Stimulated activated CD4-positive, alpha-beta T cell treated with anti-CD3 and anti-CD28 coated beads, Interleukin-12 subunit alpha, Interleukin-12 subunit beta, amount 100 ng/mL, for 4 hours (primary cell): ENCODE measurements around the gene CFAP119.
"Not testable (repeated sequence)": the region's sequence is repeated elsewhere in the genome, so short reads cannot be mapped to it uniquely, and the experiment has no call there.

Experiments used
- DNase-seq: peaks from one replicate; pipeline ENCODE4 v3.0.0-alpha.2; 2020

CFAP119 gene

DNA sequence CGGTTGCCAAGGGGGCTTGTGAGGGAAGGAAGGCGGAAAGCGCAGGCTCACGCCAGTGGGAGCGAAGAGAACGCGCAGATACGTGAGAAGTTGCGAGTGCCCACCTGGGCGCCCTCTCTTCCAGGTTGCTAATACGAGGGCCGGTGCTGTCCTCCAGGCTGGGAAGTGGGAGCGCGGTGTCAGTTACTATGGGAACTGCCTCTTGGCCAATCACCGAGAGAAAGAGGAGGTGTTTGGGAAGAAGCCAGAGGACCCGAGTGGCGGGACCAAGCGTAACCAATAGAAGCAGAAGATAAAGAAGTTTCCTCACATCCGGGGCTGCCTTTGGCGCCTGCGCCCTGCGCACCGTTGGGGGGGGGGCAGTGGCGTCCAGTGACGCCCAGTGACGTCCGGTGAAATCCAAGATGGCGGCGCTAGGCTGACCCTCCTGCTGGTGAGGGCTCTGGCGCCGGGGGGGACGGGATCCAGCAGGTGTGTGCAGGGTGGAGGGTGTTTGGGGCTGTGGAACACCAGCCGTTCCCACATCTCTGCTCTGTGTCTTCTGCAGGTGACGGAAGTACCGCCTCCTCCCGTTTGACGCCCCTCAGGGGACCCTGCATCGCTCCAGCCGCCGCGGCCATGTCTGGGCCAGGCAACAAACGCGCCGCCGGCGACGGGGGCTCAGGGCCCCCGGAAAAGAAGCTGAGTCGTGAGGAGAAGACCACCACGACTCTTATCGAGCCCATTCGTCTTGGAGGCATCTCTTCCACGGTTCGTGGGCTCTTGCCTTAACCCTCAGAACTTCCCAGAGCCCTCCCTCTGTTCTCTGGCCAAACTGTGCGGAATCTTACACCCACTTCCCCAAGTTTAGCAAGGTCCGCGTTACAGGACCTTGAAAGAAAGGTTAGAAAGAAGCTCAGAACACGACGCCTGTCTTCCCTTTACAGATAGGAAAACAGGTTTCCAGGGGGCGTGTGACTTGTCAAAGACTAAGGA lies at the start of gene CFAP119, which contains the start of gene RNF40:
Gene CFAP119 (minus strand): TSS at position 135 of the 975 bp plus-strand sequence. CDS start 314 bp downstream, outside the sequence.
Gene RNF40 (plus strand): TSS at position 395 of the 975 bp plus-strand sequence. CDS start 224 bp downstream, at position 619.
- DNase-seq: peak; percentile 80

DNA sequence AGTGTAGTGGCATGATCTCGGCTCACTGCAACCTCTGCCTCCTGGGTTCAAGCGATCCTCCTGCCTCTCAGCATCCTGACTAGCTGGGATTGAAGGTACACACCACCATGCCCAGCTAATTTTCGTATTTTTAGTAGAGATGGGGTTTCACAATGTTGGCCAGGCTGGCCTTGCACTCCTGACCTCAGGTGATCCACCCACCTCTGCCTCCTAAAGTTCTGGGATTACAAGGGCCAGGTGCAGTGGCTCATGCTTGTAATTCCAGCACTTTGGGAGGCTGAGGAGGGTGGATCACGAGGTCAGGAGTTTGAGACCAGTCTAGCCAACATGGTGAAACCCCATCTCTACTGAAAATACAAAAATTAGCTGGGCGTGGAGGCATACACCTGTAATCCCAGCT lies 47.8 kb upstream of the CFAP119 start:
- DNase-seq: not testable (repeated sequence)

DNA sequence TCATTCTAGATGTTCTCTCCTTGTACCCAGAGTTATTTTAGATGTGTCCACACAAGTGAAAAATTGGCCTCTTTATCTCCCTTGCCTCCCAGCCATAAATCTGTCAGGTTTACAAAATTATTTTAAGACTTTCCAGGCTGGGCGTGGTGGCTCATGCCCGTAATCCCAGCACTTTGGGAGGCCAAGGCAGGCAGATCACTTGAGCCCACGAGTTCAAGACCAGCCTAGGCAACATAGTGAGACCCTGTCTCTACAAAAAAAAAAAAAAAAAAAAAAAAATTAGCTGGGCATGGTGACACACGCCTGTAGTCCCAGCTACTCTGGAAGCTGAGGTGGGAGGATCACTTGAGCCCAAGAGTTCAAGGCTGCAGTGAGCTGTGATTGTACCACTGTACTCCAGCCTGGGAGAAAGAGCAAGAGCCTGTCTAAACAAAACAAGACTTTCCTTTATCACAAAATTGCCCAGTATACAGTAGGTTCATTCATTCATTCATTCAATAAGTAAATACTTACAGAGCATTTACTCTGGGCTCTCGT lies 47.1 kb upstream of the CFAP119 start:
- not testable (repeated sequence) for DNase-seq

DNA sequence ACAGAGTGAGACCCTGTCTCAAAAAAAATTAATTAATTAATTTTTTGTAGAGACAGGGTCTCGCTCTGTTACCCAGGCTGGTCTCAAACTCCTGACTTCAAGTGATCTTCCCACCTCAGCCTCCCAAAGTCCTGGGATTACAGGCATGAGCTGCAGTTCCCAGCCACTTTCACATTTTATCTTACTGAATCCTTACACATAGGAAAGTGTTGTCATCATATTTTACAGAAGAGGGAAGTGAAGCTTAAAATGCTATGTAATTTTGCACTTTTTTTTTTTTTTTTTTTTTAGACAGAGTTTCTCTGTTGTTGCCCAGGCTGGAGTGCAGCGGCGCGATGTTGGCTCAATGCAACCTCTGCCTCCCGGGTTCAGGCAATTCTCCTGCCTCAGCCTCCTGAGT lies 46.3 kb upstream of the CFAP119 start:
- DNase-seq: no peak

DNA sequence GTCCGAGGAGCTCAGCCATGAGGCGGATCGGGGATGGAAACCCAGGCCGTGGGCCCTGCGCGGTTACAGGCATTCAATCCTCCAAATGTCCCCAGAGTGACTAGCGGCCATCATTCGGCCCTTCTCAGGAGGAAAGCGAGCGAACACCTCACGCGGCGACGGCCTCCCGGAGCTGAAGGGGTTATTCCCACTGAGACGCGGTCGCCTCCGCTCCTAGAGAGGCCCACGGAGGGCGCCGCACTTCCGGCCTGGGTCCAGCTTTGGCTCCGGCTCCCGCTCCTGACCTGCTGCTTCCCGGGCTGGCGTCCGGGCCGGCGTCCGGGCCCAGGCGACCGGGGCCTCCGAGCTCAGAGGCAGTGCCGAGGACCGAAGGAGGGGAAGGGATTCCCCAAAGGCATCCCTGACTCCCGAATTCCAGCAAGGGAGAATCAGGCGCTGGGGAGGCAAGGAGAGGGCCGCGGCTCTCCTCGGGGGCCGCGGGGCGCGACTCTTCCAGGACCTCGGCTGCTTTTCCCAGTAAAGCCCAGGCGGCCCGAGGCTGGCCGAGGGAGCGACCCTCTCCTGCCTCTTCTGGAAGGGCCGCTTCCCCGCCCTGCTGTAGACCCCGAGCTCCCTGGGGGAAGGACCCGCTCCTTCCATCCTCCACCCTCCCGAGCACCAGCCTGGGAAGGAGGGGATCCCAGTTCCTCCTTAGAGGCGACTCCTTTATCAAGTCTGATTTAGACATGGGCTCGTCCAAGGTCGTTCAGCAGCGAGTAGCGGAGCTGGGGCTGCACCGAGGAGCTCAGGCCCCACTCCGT lies 43.7 kb upstream of the CFAP119 start:
- DNase-seq: peak; percentile 64

DNA sequence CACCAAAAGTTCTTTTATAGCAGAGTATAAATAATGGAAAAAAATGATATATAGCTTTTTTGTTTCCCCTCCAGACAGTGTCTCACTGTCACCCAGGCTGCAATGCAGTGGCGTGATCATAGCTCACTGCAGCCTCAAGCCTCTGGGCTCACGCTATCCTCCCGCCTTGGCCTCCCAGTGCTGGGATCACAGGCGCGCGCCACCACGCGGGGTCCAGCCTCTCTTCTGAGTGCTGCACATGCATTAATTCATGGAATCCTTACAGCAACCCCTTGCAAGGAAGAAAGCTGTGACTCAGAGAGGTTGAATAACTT lies 43.2 kb upstream of the CFAP119 start:
- no peak for DNase-seq

DNA sequence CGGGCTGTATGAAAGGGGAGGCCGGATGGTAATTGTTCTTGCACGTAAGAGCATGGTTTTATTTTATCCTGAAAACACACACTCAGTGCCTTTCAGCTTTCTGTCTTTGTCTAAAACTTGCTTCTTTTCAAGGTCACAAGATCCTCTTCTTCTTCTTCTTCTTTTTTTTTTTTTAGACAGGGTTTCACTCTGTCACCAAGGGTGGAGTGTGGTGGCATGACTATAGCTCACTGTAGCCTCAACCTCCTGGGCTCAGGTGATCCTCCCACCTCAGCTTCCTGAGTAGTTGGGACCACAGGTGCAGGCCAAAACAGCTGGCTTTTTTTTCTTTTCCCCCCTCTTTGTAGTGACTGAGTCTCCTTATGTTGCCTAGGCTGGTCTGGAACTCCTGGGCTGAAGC lies 41.1 kb upstream of the CFAP119 start:
- no peak for DNase-seq

DNA sequence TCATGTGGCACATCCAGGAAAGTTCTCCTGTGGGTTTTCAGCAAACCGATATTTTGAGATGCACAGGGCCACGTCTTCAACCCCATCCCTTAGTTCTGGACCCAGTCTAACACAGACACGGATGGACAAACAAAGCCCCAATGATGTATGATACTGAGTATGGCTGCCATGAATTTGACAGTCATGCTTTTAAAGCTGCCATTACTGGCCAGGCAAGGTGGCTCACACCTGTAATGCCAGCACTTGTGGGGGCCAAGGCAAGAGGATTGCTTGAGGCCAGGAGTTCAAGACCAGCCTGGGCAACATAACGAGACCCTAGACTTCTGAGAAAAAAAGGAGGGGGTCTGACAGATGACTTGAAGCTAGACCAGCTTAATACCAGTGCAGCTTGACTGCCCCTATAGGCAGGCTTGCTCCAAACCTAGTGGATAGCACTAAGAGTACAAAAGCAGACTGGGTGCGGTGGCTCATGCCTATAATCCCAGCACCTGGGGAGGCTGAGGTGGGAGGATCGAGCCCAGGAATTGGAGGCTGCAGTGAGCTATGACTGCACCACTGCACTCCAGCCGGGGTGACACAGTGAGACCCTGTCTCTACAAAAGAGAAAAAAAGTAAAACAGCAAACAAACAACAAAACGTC lies 35.9 kb upstream of the CFAP119 start:
- DNase-seq: no peak

DNA sequence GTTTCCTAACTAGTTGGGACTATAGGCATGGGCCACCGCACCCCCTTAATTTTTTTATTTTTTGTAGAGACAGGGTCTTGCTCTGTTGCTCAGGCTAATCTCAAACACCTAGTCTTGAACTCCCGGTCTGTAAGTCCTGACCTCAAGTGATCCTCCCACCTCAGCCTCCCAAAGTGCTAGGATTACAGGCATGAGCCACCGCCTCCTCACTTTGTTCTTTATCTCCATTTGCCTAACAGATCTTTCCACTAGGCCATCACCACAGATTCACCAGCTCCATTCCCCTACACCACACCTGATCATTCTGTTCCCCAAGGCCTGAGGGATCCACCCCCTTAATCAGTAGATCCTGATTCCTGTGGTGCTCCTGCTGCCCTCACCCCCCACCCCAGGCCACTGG lies 32.8 kb upstream of the CFAP119 start:
- DNase-seq: no peak

DNA sequence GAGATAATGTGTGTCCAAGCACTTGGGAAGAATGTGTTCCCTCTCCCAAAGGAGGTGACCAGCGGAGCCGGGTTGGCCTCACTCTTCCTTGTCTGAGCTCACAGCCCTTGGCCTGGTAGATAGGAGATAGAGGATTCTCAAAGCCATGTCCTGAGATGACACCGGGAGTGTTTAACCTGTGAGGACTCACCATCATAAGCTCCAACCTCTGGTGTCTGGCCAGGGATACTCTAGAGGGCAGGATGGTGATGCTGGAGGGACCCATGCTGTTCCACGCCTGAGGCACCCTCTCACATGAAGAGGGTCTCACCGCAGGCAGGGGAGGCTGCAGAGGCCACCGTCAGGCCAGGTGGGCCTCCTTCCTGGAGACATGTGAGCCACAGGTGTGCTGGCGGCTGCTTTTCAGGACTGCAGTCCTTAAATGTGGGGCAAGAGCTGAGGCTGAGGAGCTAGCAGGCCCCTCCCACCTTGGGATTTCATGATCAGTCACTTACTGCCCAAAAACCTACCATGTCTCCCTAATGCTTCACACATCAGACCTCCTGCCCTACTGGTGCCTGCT lies 31.7 kb upstream of the CFAP119 start:
- DNase-seq: no peak

DNA sequence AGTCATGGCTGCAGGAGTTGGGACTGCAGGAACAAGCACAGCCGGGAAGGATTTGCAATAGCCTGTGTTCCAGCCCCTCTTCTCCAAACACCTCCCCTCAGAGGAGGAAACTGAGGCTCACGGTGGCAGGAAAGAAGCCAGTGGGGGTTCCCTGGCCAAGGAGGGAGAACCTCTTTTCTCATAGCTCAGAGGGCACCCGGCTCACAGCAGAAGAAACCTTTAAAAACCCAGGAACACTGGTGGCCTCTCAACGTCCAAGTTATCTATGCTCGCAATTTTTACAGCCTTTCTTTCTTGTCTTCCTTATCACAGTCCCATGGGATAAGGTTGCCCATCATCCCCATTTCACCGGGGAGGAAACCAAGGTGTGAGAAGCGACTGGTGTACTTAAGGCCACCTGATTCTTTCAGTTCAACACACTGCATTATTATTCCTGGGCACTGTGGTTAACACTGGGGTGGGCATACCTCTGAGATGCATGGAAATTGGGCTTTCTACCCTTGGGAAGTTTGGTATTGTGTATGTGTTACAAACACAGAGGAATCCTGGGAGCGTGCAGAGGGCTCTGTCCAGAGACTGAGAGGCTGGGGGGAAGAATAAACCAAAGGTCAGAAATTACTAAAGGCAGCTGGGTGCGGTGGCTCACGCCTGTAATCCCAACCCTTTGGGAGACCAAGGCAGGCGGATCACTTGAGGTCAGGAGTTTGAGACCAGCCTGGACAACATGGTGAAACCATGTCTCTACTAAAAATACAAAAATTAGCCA lies 25.9 kb upstream of the CFAP119 start:
- no peak for DNase-seq

DNA sequence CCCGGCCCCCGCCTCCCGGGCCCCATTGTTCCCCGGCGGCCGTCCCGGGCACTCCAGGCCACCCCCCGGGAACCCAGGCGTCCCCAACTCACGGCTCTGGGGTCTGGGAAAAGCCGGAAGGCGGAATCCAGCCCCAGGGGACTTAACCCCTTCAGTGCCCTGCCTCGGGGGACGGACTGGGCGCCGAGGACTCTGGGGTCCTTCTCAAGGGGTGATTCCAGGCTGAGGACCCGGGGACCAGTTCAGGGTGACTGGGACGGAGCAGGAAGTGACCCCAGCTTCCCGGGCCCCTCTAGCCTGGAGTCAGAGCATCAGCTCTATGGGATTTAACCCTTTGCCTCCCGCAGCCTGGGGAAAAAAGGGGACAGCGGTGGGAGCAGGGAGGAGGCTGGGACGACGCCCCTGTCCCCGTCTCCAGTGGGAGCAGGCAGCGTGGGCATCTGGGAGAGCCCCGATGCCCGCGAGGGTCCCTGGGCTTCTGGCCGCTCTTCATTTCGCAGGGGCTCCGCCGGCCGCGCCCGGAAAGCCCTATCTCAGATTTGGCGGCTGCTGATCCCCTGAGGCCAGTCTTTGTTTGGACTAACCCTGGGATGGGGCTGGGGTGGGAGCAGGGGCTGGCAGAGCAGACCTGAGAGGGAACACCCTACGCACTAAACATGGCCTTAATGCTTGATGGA lies 25.2 kb upstream of the CFAP119 start, which contains the start of gene ZNF629:
Gene ZNF629 (minus strand): TSS at position 270 of the 677 bp plus-strand sequence. CDS start 2,723 bp downstream, outside the sequence.
- peak; percentile 44 for DNase-seq

DNA sequence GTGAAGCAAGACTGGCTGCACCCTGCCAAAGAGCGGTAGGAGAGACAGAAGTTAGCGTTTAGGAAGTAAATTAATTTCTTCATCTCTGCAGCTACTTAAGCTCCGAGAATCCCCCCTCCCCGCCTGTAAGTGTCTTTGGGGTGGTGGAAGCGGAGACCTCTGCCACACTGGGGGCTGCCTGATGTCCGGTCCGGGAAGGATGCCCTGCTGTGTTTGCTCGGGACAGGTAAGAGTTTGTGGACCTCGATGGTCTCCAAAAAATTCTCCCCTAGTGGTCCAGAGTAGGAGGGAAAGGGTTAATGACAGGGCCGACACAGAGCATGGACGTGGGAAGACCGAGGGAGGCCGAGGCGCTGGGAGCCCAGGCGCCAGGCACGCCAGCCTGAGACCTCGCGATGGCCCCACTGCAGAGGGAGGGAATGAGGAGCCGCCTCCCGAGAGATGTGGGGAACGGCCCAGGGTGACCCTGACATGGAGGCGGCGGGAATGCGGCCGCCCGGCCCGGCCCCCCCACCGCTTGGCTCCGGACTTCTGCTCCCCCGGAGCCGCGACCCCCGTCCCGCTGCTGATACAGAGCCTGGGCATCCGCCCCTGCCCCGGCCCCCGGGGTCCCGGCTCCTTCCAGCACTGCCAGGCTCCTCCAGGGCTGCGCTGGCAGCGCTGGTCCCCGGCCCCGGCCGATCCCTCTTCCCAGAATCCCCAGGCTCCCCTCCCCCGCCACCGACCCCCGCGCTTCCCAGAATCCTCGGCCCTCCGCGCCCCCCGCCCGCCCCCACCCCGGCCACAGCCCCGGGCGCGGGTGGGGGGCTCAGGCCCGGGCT lies 24.5 kb upstream of the CFAP119 start:
- no peak for DNase-seq

DNA sequence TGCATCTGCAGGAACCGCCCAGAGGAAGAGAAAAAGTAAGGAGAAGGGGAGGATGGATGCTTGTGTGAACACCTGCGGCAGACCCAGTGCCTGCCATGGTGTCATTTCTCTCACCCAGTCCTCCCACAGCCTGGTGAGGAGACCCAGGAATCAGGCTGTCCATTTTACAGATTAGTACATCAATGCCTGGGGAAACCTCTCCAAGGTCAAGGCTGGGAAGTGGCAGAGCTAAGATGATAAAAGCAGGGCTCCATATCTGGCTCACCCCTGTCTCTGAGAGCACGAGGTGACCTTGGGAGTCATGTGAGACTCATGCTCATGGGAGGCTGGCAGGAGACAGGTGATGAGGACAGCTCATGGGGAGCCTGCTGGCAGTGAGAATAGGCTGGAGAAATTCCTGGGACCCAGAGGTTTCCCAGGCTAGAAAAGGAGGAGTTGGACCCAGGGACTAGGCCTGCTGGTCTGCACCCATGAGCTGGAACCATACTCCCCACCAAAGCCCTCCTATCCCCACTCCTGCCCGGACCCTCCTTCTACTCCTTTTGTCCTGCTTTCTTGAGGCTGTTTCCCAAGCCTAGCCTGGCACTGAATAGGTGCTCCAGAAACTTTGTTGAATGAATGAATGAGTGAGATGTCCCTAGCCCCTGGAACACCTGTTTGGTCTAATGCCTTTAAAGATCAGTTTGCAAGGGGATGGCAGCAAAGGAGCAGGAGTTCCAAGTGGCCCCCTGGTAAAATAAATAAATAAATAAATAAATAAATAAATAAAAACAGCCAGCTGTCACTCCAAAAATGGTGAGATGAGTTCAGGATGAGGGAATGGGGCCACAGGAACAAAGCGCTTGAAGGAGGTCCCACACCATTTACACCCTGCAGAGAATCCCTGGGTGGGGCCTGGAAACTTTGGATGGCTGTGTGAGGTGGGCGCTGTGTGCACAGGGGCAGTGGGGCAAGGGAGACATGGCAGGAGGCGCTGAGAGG lies 23.6 kb upstream of the CFAP119 start:
- no peak for DNase-seq

DNA sequence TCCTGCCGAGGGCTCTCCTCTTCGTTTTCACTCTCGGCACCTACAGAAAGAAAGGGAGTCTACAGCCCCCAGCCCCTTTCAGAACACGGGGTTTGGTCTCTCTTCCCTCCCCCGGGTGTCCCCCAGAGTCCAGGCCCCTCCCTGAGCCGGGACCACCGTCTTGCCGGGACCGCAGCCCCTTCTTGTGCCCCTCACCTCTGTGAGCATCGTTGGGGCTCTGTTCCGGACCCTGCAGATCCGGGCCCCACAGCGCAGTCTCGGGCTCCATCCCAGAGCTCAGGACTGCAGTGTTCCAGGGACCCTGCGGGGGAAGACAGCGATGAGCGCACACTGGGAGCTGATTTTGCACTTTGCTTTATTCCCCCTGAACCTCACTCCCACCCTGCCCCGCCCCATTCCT lies 22.4 kb upstream of the CFAP119 start:
- no peak for DNase-seq

DNA sequence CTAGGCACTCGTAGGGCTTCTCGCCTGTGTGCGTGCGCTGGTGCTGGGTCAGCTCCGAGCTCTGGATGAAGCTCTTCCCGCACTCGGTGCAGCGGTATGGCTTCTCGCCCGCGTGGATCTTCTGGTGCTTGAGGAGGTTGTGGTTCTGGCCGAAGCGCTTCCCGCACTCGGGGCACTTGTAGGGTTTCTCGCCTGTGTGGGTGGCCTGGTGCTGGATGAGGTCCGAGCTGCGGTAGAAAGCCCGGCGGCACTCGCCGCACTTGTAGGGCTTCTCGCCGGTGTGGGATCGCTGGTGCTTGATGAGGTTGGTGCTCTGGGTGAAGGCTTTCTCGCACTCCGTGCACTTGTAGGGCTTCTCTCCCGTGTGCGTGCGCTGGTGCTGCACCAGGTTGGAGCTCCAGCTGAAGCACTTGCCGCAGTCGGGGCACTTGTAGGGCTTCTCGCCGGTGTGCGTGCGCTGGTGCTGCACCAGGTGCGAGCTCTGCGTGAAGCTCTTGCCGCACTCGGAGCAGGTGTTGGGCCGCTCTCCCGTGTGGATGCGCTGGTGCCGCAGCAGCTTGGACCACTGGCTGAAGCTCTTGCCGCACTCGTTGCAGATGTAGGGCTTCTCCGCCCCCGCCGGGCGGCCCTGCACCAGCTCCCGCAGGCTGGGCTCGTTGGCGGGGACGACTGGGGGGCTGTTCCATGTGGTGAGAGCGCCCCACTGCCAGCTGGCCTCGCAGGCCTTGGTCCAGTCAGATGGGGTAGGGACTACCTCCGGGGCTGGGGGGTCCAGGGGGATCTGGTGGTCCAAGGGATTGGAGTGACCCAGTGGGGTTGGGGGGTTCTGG lies 21.6 kb upstream of the CFAP119 start:
- DNase-seq: no peak

DNA sequence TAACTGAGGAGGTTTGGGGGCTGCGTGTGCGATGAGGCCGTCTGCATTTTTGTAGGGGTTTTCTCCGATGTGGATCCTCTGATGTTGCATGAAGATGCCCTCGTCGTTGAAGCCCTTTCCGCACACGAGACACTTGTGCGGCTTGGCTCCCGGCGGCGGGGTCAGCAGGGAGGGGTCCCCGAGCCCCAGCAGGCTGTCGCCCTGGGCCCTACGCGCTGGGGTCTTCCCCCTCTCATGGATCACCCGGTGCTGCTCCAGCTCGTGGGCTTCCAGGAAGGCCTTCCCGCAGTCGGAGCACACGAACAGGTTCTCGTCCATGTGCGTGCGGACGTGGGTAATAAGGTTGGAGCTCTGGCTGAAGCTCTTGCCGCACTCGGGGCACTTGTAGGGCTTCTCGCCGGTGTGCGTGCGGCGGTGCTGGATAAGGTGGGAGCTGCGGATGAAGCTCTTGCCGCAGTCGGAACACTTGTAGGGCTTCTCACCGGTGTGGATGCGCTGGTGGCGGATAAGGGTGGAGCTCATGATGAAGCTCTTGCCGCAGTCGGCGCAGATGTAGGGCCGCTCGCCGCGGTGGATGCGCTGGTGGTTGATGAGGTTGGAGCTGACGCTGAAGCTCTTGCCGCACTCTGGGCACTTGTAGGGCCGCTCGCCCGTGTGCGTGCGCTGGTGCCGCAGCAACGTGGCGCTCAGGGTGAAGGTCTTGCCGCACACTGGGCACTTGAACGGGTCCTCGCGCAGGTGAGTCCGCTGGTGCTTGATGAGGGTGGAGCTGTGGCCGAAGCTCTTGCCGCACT lies 20.8 kb upstream of the CFAP119 start:
- DNase-seq: no peak
